ENCODE data around the gene WAC. TPM values are rescaled to one million over a fixed set of nuclear protein-coding genes. Genes with fewer than 3 reads are reported as not detected.

The WAC gene
- total RNA-seq, 2 donors from 2014 or later: 133 TPM

GRCh38 chr10:28632584-28632945 is 99.6 kb downstream of the WAC start:
- H3K4me3 ChIP-seq (ENCODE audit: low read length): no peak overlapping the region
- whole genome bisulfite sequencing, 2 experiments (ENCODE audit: insufficient coverage in 1 of 2, insufficient read length in 1 of 2): 96 to 100% methylated on average over 1 of the region's 1 CpG
- no peak overlapping the region for H3K4me3 Mint-ChIP-seq
- no peak for DNase-seq
- peaks cover 3% of the 10 kb centered on the region for H3K27me3 Mint-ChIP-seq (ENCODE audit: insufficient read depth)
- TF ChIP-seq CTCF (conservative IDR thresholded peaks at IDR 0.05): no peak
- H3K36me3 ChIP-seq (ENCODE audit: control insufficient read depth, insufficient read depth, low read length): no peaks in the 10 kb centered on the region
- no peak overlapping the region for H3K9ac ChIP-seq (ENCODE audit: extremely low read depth, low read length, poor library complexity, severe bottlenecking)
- H3K27ac ChIP-seq (ENCODE audit: low read depth, low read length): no peak overlapping the region
- H3K27me3 ChIP-seq (ENCODE audit: control insufficient read depth, insufficient read depth, low read length, poor library complexity, severe bottlenecking): no peaks in the 10 kb centered on the region
- H3K9me3 Mint-ChIP-seq: no peaks in the 10 kb centered on the region
- H3K27ac Mint-ChIP-seq: no peak overlapping the region
- H3K4me1 ChIP-seq (ENCODE audit: control insufficient read depth, insufficient read depth, low read length): peaks cover 3% of the 10 kb centered on the region
- H3K4me1 Mint-ChIP-seq: peaks cover 9% of the 10 kb centered on the region
- no peaks in the 10 kb centered on the region for H3K36me3 Mint-ChIP-seq (ENCODE audit: low read depth)
- H3K9me3 ChIP-seq (ENCODE audit: control insufficient read depth, low read length): no peaks in the 10 kb centered on the region

GRCh38 chr10:28633750-28634149 is 100.8 kb downstream of the WAC start:
- no peaks in the 10 kb centered on the region for H3K27me3 ChIP-seq (ENCODE audit: control insufficient read depth, insufficient read depth, low read length, poor library complexity, severe bottlenecking)
- Mint-ChIP-seq H3K4me3 (no peak overlapping the region), H3K27me3 (ENCODE audit: insufficient read depth) (peaks cover 3% of the 10 kb centered on the region), H3K27ac (no peak overlapping the region), H3K9me3 (no peaks in the 10 kb centered on the region), H3K4me1 (peaks cover 3% of the 10 kb centered on the region), H3K36me3 (ENCODE audit: low read depth) (no peaks in the 10 kb centered on the region)
- no peak for DNase-seq
- no peak overlapping the region for H3K9ac ChIP-seq (ENCODE audit: extremely low read depth, low read length, poor library complexity, severe bottlenecking)
- TF ChIP-seq CTCF (conservative IDR thresholded peaks at IDR 0.05): no peak
- no peaks in the 10 kb centered on the region for H3K4me1 ChIP-seq (ENCODE audit: control insufficient read depth, insufficient read depth, low read length)
- H3K36me3 ChIP-seq (ENCODE audit: control insufficient read depth, insufficient read depth, low read length): no peaks in the 10 kb centered on the region
- H3K27ac ChIP-seq (ENCODE audit: low read depth, low read length): no peak overlapping the region
- H3K4me3 ChIP-seq (ENCODE audit: low read length): no peak overlapping the region
- H3K9me3 ChIP-seq (ENCODE audit: control insufficient read depth, low read length): no peaks in the 10 kb centered on the region
- 93 to 97% methylated on average over 4 to 6 of the region's 6 CpGs for WGBS, 2 experiments (ENCODE audit: insufficient coverage in 1 of 2, insufficient read length in 1 of 2)

- Histone ChIP-seq H3K27ac (ENCODE audit: low read depth, low read length) (no peak overlapping the region), H3K4me3 (ENCODE audit: low read length) (no peak overlapping the region), H3K36me3 (ENCODE audit: control insufficient read depth, insufficient read depth, low read length) (no peaks in the 10 kb centered on the region), H3K4me1 (ENCODE audit: control insufficient read depth, insufficient read depth, low read length) (no peaks in the 10 kb centered on the region), H3K27me3 (ENCODE audit: control insufficient read depth, insufficient read depth, low read length, poor library complexity, severe bottlenecking) (no peaks in the 10 kb centered on the region), H3K9ac (ENCODE audit: extremely low read depth, low read length, poor library complexity, severe bottlenecking) (no peak overlapping the region), H3K9me3 (ENCODE audit: control insufficient read depth, low read length) (no peaks in the 10 kb centered on the region)
- Mint-ChIP-seq H3K36me3 (ENCODE audit: low read depth) (no peaks in the 10 kb centered on the region), H3K27ac (no peak overlapping the region), H3K27me3 (ENCODE audit: insufficient read depth) (no peaks in the 10 kb centered on the region), H3K4me1 (no peaks in the 10 kb centered on the region), H3K4me3 (no peak overlapping the region), H3K9me3 (no peaks in the 10 kb centered on the region)
- DNase-seq: no peak
- TF ChIP-seq CTCF (conservative IDR thresholded peaks at IDR 0.05): no peak
- 93 to 100% methylated on average over 5 of the region's 5 CpGs for WGBS, 2 experiments (ENCODE audit: insufficient coverage in 1 of 2, insufficient read length in 1 of 2)
These were observed 104.4 kb downstream of the WAC start for GRCh38 chr10:28637346-28637745.

Data from endodermal cell (in vitro differentiated cells).